HG03460 (cell line): ENCODE data around the gene TMEM150C.

ENCODE experiments used
- ATAC-seq: cut with Tn5 transposase; IDR thresholded peaks from one replicate; pipeline ENCODE4 v1.9.1; 2021; ENCODE audit not compliant: unreplicated experiment

Gene TMEM150C

DNA sequence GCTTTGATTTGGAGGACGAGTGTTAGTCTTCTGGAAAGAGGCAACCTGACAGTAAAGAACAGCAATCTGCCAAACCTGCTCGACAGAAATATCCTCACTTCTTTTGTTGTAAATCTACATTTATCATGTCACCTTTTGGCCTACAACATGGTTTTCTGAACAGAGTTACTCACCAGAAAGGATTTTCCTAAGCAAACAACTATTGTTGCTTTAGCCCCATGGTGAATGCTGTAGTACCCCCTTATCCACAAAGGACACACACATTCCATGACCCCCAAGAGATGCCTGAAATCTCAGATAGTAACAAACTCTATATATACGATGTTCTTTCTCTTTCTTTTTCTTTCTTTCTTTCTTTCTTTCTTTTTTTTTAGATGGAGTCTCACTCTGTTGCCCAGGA, 42.7 kb downstream of the TMEM150C start:
- ATAC-seq, result no peak

DNA sequence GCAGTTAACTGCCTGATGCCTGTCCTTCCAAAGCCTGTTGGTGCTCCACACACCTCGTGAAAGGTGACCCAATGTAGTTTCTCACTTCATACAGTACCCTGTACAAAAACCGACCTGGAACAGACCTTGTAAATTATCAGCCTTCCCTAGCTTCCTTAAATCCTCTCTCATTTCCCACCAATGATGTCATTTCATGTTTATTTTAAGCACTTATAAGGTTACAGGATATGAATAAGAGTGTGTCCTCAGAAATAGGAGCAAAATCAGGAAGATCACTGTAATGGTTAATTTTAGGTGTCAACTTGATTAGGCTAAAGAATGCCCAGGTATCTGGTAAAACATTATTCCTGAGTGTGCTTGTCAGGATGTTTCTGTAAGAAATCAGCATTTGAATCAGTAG, 44.7 kb downstream of the TMEM150C start:
- no peak for ATAC-seq

DNA sequence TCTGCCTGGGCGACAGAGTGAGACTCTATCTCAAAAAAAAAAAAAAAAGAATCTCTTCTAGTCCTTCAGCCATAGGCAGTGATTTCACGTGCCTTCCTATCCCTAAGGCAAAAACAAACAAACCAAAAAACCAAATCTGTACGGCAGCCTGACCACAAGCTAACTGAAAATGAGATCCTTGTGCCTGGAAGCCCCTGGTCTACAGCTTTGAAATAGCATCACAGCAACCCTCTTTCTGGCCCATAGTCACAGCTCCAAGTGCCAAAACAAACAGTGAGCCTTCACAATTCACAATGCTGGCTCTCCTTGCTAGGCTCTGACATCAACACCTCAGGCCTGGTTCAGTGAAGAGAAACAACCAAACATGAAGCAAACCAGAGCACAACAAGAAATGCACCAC, 46.1 kb downstream of the TMEM150C start:
- ATAC-seq, result no peak

DNA sequence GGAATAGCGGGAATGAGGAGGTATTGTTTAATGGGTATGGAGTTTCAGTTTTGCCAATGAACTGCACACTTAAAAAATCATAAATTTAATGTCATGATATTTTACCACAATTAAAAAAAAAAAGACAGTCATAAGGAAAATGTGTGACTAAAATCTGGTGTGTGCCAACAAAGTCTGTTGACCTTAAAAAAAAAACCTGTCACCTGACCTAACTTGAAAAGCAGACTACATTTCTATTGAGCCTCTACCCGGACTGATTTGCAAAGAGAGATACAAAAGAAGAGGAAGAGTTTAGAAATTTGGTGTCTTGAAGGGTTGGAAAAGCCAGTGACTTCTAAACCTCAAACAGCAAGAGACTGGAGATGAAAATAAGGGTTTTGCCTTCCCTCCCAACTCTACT, 48.4 kb downstream of the TMEM150C start:
- no peak for ATAC-seq

DNA sequence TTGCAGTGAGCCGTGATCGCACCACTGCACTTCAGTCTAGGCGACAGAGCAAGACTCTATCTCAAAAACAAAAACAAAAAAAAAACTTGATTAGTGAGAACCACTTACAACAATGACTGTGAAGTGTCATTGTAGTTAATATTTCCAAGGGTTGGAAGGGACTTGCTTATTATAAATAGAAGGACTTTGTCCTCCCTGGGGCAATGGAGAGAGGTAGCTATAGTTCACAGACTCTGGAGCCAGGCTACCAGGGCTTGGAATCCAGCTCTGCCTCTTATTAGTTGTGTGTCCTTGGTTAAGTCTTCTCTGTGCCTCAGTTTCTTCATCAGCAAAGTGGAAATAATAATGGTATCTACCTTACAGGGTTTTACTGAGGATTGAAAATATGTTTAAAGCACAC, 51.6 kb downstream of the TMEM150C start:
- no peak for ATAC-seq

DNA sequence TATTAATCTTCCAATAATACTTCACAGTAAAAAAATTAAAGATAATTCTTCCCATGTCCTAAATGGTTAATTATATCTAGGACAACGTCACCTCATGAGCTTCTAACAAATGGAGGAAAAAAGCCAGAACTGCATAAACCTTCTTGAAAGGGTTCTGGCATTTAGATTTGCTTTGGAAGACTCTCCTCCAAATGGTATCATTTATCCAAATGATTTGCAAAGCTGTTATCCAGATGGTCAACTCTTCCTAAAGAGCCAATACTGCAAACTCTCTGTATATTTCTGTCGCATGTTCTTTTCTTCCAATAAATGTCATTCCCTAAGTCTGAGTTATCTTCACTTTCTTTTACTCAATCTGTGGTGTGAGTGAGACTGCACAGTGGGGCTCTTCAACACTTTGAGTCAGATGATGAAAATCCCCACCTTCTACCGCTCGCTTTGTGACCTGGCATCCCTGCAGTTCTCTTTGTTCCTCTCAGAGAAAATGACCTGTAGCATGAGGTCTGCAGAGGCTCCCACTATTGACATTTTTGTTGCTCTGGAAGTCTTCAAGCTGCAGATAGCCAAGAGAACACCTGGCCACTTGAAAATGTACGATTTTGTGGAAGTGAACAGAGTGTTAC, 52.9 kb downstream of the TMEM150C start:
- ATAC-seq, result no peak

DNA sequence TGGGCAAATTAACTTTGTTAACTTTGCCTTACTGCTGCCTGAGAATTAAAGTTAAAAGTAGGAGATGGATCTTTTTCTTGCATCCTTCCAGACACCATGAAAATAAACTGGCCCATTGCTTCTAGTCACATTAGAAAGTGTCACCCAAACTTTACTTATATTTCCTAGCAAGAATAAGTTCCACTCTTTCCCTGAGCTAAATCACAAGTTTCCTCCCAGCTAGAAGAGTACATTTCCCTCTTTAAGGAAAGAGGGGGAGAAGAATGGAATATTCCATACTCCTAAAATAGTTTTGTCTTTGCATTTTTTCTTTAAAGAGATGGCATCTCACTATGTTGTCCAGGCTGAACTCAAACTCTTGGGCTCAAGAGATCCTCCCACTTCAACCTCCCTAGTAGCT, 53.8 kb downstream of the TMEM150C start:
- no peak for ATAC-seq

DNA sequence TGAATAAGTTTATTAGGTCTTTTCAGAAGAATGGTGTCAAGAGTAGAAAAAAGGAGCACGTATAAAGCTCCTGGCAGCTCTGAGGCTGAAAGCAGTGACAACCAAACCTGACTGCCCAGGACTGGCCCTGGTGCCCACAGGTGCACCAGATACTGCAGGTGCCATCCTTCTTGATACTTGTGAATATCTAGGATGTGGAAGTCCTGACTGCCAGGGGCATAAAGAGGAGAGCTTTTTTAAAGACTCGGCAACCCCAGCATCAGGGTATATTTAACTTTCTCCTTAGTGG, 60.7 kb downstream of the TMEM150C start:
- no peak for ATAC-seq

DNA sequence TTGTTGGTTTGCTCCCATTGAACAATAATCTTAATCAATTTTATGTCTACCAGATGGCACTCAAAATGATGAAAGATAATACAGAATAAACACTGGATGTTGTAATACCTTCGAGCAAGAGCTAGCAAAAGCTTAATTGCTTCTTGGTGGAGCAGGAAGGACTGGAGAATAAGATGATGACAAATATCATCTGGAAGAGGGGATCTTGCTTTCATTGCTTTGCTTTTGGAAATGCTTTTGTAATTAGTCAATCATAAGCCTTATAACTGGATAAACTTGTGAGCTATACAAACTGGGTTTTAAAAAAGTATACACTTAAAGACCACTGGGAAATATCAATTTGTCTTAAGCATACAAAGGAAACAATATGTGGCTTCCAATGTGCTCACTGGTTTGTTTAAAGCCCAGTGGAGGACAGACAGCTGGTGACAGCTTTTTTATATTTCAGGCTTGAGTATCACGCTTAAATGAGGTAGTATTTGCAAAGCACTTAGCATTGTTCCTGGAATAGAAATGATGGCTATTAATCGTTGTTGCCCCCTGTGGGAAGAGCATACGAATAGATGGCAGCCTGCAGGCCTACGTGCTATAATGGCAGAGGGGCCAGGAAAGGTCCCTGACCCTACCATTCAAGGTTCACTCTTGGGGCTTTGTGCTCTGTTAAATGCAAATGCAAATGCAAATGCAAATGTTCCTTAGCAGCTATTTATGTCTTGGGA, 61.2 kb downstream of the TMEM150C start:
- ATAC-seq, result no peak

DNA sequence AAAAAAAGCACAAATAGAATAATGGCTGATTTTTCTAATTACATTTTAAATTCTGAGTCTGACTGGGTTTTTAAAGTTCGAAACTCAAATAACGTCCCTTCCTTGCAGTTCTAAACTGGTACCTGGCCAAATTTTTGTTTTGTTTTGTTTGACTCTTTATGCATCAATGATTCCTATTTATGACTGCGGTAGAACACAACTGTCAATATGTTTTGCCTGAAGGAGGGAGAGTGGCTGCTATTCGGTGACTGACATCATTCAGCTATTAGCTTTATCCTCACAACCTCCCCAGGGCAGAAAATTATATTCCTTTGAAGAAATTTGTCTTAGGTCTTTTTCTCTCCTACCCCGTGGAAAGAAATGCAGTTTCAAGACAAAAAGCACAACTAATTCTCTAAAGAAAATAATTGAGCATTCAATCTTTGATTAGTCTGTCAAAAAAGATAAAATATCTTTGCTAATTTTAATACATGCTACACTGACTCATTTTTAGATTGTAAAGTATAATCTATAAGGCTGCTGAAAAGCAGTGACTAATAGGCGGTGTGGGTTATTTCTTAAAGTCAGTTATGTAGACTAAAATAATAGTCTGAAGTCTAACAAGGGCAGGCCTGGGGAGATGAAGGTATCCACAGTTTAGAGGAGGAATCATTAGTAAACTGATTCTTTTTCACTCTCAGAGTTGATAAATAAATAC, 61.9 kb downstream of the TMEM150C start:
- ATAC-seq, result no peak

DNA sequence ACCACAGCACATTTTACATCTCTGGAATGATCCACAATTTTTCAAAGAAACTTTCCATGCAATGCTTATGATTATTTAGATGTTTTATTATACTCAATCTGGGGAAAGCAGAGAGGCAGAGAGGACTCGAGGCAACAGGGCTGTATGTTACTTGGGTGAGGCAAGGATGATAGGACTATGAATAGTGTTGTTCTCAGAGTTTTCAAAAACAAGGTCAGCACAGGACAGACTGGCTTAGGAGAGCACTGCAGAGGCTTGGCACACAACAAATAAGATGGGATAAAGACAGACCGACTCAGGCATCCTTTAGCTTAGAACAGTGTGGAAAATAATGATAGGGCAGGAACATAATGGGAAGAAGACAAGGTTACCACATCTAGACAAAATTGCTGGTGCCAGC, 65.4 kb downstream of the TMEM150C start:
- no peak for ATAC-seq

DNA sequence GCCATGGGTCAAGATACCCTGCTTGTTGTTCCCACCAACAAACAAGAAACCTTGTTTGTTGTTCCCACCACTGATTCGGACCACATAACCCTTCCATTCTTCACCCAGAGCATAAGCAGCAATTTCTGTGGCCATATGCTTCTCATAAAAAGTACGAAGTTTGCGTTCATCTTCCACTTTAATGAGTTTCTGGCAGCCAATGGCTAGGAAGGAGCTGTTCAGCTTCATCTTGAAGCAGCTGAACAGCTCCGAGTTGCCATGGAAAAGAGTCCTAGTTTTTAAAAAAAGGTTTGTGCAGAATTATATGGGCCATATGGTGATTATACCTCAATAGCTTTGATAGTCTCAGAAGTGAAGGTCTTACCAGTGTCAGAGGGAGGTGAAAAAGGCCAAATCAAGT, 66.1 kb downstream of the TMEM150C start:
- no peak for ATAC-seq

DNA sequence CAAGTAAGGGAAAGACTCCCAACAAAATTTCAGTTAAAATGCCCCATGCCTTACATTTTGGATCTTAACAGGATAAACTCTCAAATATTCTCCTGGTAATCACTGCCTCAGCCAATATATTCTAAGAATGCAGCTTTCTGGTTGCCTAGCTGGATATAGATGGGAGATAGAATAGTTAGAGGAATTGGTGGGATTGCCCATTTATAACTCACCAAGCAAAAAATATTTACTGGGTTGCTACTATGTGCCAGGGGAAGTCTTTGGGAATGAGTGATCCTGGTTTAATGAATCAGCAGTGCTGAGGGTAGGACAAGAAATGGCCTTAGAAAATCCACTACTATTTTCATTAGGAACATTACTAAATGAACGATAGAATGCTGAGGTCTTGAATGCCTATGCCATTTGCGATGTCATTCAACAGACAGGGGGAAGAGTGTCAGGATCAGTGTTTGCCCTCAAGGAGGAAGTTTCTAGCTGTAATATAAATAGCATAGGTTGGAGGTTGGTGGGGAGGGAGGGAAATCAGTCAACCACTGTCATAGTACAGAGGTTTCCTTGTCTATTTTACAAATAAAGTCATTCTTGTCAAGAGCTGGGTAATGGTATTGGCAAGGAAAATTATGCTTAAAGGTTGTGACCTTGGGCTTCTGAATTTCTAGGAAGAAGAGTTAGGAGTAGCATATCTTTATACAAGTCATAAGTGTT, 67.9 kb downstream of the TMEM150C start:
- no peak for ATAC-seq

DNA sequence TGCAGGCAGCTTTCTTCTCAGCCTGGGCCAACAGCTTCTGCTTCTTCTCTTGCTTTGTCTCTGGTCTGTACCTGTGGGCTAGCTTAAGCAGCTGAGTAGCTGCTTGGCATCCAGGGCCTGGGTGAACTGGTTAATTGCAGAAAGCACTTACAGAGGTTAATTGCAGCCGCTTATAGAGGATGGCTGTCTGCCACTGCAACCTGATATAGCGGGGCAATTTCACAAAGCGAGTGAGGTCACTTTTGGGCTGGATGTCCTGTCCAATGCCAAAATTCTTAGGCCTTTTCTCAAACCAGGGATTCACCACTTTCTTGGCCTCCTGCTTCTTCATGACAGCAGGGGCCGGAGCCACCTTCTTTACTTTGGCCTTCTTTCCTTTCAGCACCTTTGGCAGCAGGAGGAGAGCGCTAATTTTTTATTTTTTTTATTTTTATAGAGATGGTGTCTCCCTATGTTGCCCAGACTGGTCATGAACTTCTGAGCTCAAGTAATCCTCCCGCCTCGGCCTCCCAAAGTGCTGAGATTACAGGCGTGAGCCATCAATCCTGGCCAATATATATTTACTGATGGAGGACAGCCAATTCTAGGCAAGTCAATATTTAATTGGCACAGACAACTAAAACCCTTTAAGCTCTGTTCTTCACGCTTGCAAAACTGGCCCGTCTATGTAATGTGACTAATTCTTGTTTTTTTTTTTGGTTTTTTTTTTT, 70.4 kb downstream of the TMEM150C start:
- ATAC-seq, result no peak

DNA sequence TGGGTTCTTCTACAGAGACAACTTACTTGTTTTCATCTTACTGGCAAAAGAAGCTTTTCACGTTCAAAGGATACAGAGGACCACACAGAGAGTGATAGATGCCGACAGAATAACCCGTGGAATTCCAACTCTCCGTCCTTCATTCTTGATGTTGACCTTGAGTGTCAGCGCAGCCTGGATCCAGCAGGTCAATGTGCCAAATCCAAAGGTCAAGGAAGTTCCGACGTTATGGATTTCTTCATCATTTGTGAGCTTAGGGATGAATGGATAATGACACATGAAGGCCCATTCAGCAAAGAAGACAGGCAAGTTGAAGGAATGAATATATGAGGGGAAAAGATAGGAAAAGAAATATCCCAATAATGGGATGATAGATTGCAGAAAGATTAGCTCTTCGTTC, 71.8 kb downstream of the TMEM150C start:
- ATAC-seq, result no peak

DNA sequence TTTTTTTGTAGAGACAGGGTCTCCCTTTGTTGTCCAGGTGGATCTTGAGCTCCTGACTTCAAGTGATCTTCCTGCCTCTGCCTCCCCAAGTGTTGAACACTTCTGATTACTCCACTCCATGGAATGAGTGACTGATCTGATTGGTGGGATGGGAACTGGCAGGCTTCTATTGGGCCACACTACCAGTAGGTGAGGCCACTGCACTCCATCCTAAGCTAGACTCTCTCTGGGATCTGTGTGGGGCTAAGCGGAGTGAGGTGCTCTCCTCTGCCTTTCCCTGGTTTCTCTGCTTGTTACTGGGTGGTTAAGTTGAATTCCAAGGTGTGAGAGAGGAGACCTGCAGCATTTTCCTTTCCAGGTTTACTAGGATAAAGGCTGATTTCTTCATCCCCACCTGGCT, 72.7 kb downstream of the TMEM150C start:
- ATAC-seq, result no peak

DNA sequence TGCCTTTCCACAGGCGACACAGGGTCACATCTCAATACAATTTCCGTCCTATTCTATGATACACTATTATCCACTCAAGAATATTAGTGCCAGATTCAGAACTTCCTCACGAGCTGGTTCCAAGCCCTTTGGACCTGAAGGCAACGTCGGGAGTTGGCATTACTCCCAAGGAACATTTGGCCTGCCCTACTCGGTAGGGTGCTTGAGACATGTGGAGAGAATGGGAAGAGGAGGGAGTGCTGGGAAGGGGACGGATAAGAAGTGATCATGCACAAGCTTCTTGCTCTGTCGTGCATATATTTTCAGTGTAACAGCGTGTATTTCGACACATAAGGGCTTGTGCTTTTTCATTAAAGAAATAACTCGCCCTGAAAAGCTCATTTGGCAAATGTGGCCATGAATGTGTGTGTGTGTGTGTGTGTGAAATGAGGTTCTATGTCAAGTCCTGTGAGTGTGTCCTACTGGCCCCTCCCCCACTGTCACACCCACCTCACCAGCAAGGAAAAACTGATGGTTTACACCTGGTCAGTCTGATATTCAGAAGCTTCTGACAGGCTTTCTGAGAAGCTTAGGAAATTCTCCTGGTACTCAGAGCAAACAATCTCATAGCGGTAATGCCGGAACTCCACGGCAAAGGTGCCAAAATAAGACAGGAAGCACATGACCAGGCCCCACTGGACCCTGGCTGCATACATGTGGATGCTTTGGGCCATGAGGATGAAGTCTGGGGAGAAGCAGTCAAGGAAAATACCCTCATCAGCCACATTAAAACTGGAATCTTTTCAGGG, 76.6 kb downstream of the TMEM150C start:
- no peak for ATAC-seq

DNA sequence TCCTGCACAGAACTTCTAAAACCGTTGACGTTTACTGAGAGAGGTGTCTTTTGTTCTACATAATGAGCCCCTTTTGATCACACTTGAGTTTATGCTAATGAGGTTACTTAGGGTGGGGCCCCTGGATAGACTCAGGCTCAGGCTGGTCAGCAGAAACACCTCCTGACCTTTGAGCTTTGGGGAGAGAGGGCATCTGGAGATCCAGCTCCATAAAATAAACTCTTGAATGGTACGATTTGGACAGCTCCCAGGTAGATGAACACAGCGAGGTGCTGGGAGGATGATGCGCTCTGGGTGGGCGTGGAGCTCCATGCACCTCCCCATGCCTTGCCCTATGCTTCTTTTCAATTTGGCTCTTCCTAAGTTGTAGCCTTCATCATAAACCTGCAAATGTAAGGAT, 79.4 kb downstream of the TMEM150C start:
- no peak for ATAC-seq

DNA sequence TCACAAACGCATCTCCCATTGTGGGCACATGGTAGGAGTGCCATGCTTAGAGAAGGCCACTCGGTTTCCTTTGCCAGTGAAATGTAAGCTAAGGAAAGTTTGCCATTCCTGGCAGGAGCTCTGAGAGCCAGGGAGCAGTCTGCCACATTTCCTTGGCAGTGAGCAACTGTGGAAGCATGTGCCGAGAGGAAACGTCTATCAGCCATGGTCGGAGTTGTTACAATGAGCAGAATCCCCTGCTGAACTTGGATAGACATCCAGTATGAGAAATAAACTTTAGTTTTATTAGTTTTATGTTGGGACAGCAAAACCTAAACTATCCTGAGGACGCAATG, 80.3 kb downstream of the TMEM150C start:
- no peak for ATAC-seq

DNA sequence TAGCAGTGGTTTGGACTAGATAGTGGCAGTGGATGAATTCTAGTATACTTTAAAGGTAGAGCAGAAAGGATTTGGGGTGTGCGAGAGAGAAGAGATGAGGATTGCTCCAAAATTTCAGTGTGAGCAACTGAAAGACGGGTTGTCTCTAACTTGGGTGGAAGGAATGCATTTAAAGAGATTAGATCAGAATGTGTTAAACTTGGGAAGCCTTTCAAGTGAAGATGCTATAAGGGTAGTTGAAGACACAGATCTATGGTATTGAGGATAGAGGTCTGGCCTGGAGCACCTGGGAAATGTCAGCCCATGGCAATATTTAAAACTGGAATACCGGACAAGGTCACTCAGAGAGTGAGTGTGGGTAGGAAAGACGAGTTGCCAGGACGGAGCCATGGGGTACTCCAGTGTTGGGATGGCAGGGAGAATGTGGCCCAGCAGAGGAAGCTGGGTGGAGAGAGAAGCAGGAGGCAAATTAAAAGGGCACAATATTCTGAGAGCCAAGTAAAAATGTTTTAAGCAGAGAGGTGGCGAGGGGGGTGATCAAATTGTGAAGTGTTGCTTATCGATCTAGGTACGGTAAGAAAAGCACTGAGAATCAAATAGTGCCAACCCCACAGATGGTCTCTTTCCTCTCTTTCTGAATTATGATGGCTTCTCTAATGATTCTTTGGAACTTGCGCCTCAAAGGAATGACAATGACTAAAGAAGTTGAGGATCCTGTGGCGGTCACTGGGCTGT, 80.8 kb downstream of the TMEM150C start:
- no peak for ATAC-seq
